NCI-H1105 treated with DMSO at 0.1 percent for 48 hours (cell line): Measurements from ENCODE around the gene NEUROG3.

Experiments used
- DNase-seq: peaks from one replicate; lab custom pipeline; 2025; lab: John Stamatoyannopoulos, UW

NEUROG3 gene

GRCh38 chr10:69573056-69573806 lies at the start of gene NEUROG3:
Gene NEUROG3 (minus strand): TSS chr10:69573422. CDS start chr10:69573043, 379 bp downstream.
- peak; percentile 56 for DNase-seq

- DNase-seq: no peak
Observed at GRCh38 chr10:69620625-69621024, 47.4 kb upstream of the NEUROG3 start.

GRCh38 chr10:69619626-69620025 lies 46.4 kb upstream of the NEUROG3 start:
- DNase-seq: no peak

GRCh38 chr10:69618746-69619145 lies 45.5 kb upstream of the NEUROG3 start:
- no peak for DNase-seq

- DNase-seq: no peak
Observed at GRCh38 chr10:69616358-69616757, 43.1 kb upstream of the NEUROG3 start.

GRCh38 chr10:69614130-69614529 lies 40.9 kb upstream of the NEUROG3 start:
- DNase-seq: no peak

- DNase-seq: no peak
Observed at GRCh38 chr10:69612760-69613159, 39.5 kb upstream of the NEUROG3 start.

GRCh38 chr10:69609077-69609476 lies 35.9 kb upstream of the NEUROG3 start:
- DNase-seq: no peak

- DNase-seq: no peak
Observed at GRCh38 chr10:69600761-69601330, 27.6 kb upstream of the NEUROG3 start.

- DNase-seq: no peak
Observed at GRCh38 chr10:69588358-69588757, 15.1 kb upstream of the NEUROG3 start.

- DNase-seq: no peak
Observed at GRCh38 chr10:69584624-69585023, 11.4 kb upstream of the NEUROG3 start.

- no peak for DNase-seq
Observed at GRCh38 chr10:69583106-69583505, 9.9 kb upstream of the NEUROG3 start.

GRCh38 chr10:69580435-69580834 lies 7.2 kb upstream of the NEUROG3 start:
- no peak for DNase-seq

GRCh38 chr10:69579464-69580060 lies 6.3 kb upstream of the NEUROG3 start:
- no peak for DNase-seq

GRCh38 chr10:69578508-69578991 lies 5.3 kb upstream of the NEUROG3 start:
- DNase-seq: peak; percentile 47

GRCh38 chr10:69577268-69578232 lies 4.3 kb upstream of the NEUROG3 start:
- peak; percentile 71 for DNase-seq

GRCh38 chr10:69576334-69577011 lies 3.3 kb upstream of the NEUROG3 start:
- DNase-seq: no peak

- no peak for DNase-seq
Observed at GRCh38 chr10:69575164-69575722, 2.0 kb upstream of the NEUROG3 start.

GRCh38 chr10:69574571-69574978 lies 1.4 kb upstream of the NEUROG3 start:
- DNase-seq: no peak

GRCh38 chr10:69572159-69573055 lies 815 bp downstream of the NEUROG3 start:
- no peak for DNase-seq
